ENCODE measurements around the gene TMEM43.

DNA sequence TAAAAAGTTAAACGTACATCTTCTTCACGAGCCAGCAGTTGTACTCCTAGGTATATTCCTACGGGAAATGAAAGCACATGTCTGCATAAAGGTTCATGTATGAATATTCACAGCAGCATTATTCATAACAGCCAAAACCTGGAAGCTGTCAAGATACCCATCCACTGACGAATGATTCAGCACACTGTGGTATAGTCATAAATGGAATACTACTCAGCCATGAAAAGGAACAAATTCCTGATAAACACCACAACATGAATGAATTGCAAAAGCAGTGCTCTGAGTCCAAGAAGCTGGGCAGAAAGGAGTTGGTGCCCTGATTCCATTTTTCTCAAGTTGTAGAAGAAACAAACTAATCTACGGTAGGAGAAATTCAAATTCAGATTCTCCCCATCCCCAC is 3.9 kb downstream of the TMEM43 start:
- TF ChIP-seq POLR2A (IDR thresholded peaks at IDR 0.05; ENCODE audit: low read depth, low read length) (no peak), TAF1 (IDR thresholded peaks at IDR 0.05; ENCODE audit: borderline replicate concordance, low read depth, low read length) (no peak), POLR2AphosphoS5 (IDR thresholded peaks at IDR 0.05; ENCODE audit: low read depth, low read length) (no peak)

Measured in GM12892 (cell line).